Fibroblast of skin of scalp (primary cell): ENCODE results near the gene EPS8.
"Not testable (repeated sequence)": the region's sequence is repeated elsewhere in the genome, so short reads cannot be mapped to it uniquely, and the experiment has no call there.

Experiments
- DNase-seq: peaks from one replicate; pipeline ENCODE4 v3.0.0-alpha.2; 2013

Gene EPS8

DNA sequence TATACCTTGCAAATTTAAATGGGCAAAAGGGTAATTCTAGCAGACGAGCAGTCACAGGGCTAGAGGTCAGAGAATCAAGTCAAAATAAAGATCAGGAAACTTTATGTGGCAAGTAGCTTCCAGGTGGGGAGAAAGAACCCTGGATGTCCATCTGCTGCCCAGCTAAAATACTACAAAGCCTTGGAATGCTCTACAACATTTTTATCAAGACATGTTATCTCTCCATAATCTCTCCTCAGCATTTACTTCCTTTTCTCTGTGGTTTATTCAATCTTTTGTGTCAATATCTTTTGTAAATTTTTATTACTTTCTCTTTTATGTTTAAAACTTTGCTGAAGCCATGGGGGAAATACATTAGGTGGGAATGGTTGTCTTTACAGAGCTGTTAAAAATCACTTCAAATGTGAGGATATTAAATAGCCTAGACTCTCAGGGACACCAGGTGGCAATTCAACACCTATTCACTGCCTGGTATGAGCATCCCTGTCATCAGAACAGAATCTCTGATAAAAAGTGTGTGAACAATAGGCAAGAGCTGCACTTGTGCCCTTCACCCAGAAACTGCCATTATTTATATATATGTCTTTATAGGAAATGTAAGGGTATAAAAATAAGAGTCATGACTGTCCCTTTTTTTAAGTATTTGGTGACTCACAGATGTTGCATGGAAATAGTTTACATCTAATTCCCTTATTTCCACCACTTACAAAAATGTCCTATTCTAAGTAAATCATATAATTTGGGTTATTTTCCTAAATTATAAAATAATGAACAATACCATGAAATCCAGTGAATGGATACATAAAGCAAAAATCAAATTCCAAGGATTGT is 152.9 kb downstream of the EPS8 start:
- DNase-seq: no peak

DNA sequence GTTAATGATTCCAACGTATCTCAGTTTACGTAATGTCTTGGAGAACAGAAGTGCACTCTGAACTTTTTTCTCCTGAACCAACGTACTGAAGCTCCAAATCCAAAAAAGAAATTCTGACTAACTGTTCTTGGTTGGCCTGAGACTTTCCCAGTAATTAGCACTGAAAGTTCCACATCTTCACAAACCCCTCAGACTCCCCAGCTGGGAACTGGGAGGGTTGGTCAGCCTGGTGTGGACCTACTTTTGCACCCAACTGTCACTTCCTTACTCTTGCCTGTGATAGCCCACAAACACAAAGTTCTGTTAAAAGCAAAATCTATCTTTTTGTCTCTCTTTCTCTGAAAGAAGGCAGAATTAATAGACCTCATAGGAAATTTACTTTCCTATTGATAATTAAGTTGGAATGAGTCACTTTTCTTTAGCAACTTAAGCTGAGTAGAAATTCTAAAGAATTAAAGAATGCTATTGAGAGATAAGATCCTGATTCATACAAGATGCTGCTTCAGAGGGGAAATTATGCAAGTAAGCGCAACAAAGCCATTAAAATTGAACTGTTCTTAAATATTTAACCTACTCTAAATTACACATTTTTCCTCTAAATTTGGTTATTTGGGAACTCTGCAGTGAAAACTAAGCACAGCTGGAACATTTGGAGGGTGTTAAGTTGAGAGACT is 155.0 kb downstream of the EPS8 start:
- DNase-seq: peak; percentile 55

DNA sequence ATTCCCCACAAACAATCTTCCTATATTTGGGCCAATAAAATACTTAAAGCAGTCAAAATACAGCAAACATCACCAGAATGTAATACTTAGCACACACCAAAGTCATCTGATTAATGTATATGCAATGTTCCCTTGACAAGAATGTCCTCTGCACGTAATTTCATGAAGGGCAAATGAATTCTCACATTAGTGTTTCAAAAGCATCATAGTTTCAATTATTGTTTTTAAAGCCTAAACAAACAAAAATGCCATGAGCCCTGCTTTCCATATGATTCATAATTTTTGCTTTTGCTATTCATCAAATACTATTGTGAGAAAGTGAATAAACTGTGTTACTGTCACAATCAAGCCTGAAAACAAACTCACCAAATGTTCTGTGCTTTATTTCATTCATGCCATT is 156.0 kb downstream of the EPS8 start:
- peak; percentile 86 for DNase-seq

DNA sequence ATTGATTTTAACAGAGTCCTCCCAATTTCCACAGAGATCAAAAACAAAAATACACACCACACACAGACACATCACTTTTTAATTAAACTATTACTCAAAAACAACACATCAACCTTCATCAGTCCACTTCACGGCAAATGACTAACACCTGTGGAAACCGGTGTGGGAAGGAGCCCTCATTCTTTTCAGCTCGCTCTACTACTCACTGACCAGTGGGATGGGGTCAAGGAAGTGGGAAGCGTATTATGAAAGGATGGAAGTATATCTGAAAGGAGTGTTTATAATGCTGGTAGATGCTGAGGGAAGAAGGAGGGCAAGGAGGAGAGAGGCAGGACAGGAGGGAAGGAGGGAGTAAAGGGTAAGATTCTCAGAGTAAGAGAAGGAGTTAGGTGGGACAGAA is 156.5 kb downstream of the EPS8 start:
- no peak for DNase-seq

DNA sequence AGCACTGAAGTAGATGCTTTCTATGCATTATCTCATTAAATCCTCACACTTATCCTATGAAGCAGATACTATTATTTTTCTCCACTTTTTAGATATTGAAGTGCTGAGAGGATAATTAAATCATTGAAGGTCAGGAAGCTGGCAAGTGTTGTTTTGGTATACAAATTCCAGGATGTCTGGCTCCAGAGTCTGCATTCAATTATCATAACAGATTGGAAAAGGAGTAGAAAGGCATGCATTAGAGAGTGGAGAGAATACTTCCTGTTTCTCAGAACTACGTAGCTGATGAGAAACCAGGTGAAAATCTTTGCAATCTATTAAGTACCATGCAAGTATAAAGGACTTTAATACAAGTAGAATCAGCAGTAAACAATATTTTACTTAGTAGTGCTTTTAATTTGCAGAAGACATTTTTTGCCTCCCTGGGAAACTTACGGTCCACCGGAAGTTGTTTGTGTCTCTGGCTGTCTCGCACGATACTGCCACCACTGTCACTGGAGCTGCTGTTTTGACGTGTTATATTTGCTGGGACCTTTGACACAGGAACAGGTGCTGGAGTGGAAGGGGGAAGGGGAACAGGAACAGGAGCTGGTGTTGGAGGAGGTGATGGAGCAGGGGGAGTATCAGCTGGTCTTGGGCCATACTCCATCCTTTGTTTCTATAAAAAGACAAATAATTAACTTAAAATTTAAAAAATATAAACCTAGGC is 158.0 kb downstream of the EPS8 start:
- peak; percentile 50 for DNase-seq

DNA sequence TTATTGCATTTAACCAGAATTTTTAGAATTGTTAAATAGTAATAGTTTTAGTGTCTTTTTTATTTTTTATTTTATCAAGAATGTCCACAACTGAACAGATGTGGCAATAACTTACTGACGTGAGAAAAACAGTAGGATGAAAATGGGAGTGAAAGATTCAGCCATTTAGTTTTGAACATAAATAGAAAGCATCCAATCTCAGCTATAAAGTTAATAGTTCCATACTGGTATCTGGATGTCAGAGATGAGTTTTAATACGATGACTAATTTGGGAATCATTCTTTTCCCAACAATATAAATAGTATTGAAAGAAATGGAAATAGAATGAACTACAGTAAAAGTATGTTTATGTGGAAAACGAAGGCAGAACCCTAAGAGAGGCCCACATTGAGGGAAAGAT is 159.4 kb downstream of the EPS8 start:
- DNase-seq: peak; percentile 88

DNA sequence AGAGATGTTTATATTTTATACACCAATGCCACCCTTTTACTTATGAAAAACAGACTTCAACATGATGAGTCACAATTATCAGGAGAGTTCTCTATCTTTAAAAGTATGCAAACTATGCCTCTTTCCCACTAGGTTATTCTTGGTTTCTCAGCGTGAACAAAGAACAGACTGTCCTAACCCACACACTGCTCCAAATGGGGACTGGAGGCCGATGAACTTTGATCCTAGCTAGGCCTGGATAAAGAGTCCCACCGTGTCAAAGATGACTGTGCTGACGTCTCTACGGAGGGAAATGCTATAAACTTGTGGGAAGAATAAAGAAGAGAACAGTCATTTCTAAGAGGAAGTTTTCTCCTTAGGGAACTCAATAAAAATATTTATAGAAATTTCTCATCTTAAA is 160.1 kb downstream of the EPS8 start:
- peak; percentile 93 for DNase-seq

DNA sequence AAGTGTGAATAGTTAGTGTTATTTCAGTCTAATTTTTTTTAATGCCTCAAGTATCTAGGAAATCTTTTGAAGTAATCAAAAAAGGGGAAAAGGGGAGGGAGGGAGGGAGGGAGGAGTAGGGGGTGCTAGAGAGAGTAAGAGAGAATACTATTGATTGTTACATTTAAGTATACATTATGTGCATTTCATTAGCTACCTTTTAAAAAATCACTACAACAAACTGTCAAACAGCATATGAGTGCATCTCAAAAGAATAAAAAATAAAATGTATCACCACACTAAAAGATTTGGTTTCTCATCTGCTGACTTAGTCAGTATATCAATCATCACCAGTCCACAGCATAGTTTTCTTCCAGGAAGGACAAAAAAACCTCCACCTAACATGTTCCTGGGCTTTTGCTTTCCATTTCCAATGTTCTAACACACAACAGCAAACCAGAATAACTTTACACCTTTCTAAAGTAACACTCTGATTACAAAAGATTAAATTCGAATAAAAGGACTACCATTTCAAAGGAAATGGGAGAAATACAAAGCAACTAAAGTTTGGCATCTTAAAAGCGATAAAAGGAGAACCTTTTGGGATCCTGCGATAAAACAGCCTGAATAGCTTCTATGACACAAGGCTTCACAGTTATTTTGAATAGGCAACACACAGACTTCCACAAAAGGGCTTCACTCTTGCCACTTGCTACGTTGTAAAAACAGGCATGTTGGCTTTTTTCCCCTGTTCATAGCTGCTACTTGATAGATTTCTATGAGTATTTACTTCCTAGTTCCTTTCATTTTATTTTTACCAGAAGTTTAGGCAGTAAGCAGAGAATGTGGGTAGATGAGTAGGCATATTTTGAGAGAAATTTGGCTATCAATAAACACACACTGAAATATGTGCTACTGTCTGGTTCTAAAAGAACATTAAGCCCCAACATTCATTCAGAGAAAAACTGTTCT is 160.9 kb downstream of the EPS8 start:
- DNase-seq: peak; percentile 74

DNA sequence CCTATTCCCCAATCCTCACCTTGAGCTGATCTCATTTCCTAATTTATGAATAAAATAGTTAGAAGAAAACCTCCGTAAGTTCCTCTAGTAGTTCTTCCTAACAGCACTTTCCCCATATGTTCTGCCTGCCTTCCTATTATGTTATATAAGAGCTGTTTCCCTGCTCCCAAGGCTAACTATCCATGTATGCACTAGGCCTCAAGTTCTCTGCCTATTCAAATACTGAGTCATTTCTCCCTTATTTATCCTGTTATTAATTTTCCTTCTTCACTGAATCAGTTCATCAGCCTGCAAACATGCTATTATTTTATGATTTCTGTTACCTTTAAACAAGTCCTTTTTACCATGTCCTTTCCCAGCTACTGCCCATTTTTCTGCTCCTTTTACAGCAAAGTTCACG is 164.1 kb downstream of the EPS8 start:
- DNase-seq: no peak

DNA sequence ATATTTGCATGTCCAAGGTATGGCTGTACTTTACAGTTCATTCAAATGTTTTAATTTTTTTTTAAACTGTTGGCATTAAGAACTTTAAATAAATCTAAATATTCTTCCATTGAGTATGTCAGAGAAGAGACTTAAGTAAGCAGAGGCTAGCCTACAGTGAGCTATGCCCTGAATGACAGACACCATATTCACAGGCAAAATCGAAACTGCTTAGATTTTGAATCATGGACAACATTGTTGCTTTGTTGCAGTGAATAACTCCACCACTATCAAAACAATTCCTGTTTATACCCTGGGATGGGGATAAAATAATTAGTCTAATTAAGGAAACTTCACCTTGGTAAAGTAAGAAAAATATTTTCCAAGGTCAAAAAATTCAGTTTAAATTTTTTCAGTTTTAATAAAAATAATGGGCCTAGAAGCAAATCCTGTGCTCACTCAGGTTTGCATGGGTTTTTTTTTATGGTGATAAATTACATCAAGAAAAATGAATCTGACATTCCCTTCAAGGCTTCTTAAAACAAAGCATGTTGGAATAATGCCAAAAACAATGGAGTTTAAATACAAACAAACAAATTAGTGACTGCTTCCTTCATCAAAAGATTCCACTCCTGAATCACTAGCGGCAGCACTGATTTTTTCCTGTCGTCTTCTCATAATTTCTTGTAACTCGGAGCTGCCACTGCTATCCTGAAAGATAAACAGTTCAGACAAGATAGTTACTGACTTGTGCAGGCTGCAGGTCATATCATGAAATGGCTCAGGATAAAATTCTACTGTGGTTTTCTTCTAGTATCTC is 168.2 kb downstream of the EPS8 start:
- DNase-seq: no peak

DNA sequence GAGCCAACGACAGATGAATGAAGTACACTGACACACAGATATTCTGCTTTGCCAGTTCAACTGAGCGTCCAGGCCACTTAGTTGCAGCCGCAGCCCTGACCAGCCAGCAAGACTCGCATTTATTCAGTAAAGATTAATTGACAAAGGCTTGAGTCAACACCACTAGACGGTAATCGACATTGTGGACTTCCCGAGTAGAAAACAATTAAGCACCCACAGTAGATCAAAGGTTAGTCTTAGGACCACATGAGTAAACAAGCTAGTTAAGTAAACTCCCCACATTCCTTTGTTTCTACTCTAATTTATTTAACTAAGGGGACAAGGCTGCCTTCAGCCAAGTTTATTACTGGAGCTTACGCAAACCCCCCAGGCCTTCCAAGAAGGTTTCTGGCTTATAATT is 172.7 kb downstream of the EPS8 start:
- DNase-seq: not testable (repeated sequence)

DNA sequence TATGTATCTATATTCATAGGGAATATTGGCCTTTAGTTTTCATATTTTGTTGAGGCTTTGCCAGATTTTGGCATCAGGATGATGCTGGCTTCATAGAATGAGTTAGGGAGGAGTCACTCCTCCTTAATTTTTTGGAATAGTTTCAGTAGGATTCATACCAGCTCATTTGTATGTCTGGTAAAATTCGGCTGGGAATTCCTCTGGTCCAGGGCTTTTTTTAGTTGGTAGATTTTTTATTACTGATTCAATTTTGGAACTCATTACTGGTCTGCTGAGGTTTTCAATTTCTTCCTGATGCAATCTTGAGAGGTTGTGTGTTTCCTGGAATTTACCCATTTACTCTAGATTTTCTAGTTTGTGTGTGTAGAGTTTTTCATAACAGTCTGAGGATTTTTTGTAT is 175.2 kb downstream of the EPS8 start:
- peak; percentile 94 for DNase-seq

DNA sequence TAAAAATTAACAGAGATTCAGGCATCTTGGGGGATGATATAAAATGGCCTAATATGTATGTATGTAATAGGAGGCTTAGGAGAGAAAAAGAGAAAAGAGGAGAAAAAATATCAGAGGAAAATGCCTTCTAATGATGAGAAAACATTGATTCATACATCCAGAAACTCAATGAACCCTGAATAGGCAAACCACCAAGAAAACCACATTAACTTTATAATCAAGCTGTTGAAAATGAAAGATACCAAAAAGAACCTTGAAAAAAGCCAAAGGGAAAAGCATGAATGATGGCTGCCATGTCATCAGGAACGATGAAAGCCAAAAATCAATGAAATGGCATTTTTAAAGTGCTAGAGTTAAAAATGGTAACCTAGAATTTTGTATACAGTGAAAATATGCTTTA is 180.2 kb downstream of the EPS8 start:
- no peak for DNase-seq

DNA sequence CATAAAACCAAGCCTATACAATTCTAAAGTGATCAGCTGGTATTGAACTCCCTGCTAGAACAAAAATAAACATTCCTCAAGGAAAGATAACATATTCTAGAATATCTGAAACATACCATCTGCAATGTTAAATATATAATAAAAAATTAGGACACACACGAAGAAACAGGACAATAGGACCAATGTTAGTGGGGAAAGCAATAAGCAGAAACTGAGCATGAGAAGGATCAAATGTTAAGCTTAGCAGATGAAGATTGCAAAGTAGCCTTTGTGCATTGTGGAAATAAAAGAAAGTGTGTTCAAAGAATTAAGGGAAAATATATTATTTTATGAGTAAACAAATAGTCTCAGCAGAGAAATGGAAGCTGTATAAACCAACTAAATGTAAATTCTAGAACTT is 180.8 kb downstream of the EPS8 start:
- DNase-seq: no peak

DNA sequence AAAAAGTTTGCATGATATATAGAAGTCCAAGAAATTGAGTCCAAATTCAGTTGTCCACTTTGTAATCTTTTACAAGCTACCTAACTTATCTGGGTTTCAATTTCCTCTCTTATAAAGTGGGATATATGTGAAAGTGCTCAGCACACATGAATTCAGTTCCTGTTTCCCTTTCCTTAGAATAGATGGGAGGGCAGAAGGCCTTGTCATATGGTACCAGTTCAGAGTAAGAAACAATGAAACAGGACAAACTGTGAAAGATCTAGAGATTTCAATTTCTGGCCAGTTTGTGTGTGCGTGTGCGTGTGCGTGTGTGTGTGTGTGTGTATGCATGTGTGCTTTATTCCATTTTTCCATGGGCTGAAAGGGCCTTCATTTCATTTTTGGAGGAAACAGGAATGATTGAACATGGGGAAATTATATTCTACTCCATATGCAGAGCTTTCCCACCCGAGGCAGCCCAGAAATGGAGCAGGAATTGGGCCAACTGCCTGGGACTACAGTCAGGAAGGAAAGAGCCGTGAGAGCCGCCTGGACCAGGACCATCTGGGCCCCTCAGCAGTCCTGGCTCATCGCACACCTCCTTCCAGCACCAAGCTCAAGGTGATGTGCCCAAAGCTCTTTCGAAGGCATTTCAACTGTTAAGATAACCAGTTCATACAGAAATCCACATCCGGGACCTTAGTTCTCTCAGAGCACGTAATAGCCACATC is 183.2 kb downstream of the EPS8 start:
- DNase-seq: no peak

DNA sequence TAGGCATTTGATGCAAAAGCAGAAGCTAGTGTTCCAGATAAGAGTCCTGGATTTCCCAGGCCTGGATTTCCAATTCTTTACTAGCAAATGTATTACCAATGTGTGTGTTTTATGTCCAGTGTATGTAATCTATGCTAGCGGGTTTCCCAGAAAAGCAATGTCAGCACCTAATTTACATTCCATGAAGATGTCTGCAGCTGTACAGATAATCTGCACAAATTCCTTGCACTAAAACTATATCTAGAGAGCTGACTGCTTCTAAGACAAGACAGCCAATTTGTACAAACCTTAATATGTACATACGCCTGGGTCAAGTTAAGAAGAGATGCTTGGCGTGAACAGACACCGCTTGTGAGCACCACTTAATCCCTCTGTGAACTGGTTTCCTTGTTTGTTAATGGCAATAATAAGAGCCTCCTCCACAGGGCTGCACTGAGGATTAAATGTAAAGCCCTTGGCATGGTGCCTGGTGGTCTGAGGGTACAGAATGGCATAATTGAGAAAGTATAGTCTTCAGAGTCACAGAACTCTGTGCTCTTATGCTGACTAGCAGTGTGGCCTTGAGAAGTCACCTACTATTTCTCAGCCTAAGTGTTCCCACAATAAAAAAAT is 185.6 kb downstream of the EPS8 start:
- peak; percentile 42 for DNase-seq

DNA sequence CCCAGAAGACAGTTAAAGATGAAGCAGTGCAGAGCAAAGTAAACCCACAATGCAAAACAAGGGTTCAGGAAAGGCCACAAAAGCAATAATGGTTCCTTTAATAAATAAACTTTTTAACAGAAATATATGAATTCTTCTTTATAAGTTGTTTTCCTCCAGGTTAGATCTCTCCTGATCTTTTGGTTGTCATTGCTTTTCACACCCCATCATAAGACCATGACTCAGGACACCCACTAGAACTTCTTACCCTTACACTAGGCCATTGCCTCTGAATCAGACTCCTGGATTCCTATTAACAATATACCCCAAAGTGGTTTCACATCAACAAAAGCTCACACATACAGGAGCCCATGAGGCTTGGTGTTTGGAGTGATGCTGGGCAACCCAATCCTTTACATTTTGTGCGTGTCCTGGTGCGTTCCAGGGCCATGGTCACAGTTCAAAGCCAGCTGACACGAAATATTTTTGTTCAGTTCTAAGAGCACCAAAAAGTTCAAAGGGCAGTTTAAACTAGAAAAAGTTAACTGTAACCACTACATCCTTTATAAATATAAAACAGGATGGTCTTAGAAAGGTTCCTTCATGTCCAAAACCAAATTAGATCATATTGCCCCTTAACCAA is 187.0 kb downstream of the EPS8 start:
- no peak for DNase-seq

DNA sequence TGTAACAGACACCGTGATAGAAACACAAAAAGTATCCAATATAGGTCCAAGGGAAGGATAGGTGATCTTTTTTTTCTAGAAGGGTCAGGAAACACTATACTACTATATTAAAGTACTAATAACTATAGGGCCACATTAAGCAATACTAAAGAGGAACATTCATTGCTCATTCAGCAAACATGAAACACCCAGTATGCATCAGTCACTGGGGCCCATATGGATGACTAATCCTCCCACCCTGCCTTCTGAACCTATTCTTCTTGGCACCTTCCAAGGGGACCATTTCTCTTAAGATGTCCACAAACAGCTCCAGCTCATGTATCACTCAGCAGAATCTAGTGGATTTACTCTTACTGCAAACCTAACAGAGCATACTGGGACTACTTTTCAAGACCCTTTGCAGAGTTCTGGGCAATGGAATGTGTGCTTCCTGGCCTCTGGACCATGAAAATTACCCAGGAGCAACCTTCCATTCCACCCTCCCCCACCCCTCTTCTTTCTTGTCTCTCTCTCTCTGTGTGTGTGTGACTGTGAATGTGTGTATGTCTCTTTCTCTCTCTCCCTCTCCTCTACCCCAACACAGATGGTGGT is 187.9 kb downstream of the EPS8 start:
- DNase-seq: peak; percentile 83

DNA sequence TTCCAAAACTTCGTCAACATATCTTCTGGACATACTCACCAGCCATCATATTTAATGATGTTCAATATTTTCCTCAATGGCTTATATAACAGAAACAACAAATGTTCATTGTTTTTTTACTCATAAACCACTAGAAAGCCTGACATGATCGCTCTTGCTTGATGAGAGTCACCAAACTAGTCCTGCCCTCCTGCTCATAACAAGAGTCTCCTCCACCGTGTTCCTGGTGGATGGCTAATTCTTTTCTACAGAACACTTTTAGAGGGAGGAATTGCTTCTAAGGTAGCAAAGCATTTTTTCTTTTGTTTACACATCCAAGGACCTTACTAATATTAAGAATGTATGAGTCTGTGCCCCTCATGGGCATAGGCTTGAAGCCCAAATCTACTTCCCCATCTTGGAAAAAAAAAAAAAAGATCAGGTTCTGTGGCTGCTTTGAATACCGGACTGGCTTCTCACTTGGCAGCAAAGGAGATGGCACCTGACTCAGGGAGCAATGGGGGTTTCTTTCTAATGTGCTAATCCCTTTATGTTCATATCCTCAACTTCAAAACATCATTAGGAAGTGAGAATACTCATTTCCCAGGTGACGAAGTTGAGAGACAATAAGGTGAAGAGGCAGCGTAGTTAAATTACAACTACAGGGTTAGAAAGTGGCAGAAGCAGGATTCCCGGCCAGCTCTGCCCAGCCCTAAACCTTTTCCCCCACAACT is 188.8 kb downstream of the EPS8 start:
- DNase-seq: no peak
